CD4-positive, CD25-positive, alpha-beta regulatory T cell (primary cell): ENCODE measurements around the gene NCK2. TPM values are rescaled to one million over a fixed set of nuclear protein-coding genes. Genes with fewer than 3 reads are reported as not detected.
A peak's percentile ranks its signal among the peaks of the same experiment; 100 is the strongest.

Experiments used
- ATAC-seq, 2 donors: fragments of 150-1000 bp; cut with Tn5 transposase; one replicate each; pipeline ENCODE4 v1.10.0; 2021; ENCODE audit warnings: low read depth in 2 of 2, moderate number of reproducible peaks in 2 of 2, moderate library complexity in 1 of 2
- DNase-seq, 3 donors: peaks; one replicate each; pipeline versions ENCODE4 v3.0.0 to v3.0.0-alpha.2; 2012 to 2022; ENCODE audit warnings: mixed read lengths in 1 of 3
- H3K27ac ChIP-seq: one replicate; pipeline ENCODE4 v1.7.0; 2013; ENCODE audit warnings: mild to moderate bottlenecking, low read length; ENCODE audit not compliant: insufficient read depth, poor library complexity, severe bottlenecking
- H3K27me3 ChIP-seq: one replicate; pipeline ENCODE4 v1.7.0; 2013; ENCODE audit warnings: low read length; ENCODE audit not compliant: control insufficient read depth, insufficient read depth
- H3K36me3 ChIP-seq: one replicate; pipeline ENCODE4 v1.7.0; 2013; ENCODE audit warnings: mild to moderate bottlenecking, low read length, moderate library complexity; ENCODE audit not compliant: control insufficient read depth, insufficient read depth
- H3K4me1 ChIP-seq: 2 replicates; pipeline ENCODE4 v1.7.0; 2013; ENCODE audit warnings: mild to moderate bottlenecking, low read length; ENCODE audit not compliant: insufficient read depth, control insufficient read depth, poor library complexity, severe bottlenecking
- H3K4me3 ChIP-seq: one replicate; pipeline ENCODE4 v1.7.0; 2013; ENCODE audit warnings: low read depth, mild to moderate bottlenecking, low read length, moderate library complexity
- H3K9me3 ChIP-seq, 2 experiments: 1 replicate in 1 of 2; 2 replicates in 1 of 2; pipeline ENCODE4 v1.7.0; 2013; ENCODE audit warnings: low read length in 2 of 2, mild to moderate bottlenecking in 1 of 2, moderate library complexity in 1 of 2; ENCODE audit not compliant: control insufficient read depth in 2 of 2
- H3K27ac Mint-ChIP-seq, 3 donors: one replicate each; pipeline ENCODE4 v1.8.0; 2020 to 2022; ENCODE audit warnings: mild to moderate bottlenecking in 3 of 3, mixed read lengths in 3 of 3, moderate library complexity in 2 of 3
- H3K27me3 Mint-ChIP-seq: one replicate; pipeline ENCODE4 v1.8.0; 2022; ENCODE audit warnings: mild to moderate bottlenecking, mixed read lengths
- H3K36me3 Mint-ChIP-seq: one replicate; pipeline ENCODE4 v1.8.0; 2020; ENCODE audit warnings: mixed read lengths
- H3K4me1 Mint-ChIP-seq, 4 donors: one replicate each; pipeline ENCODE4 v1.8.0; 2020 to 2022; ENCODE audit warnings: mixed read lengths in 4 of 4, mild to moderate bottlenecking in 1 of 4
- H3K4me3 Mint-ChIP-seq, 4 donors: one replicate each; pipeline ENCODE4 v1.8.0; 2020 to 2022; ENCODE audit warnings: mild to moderate bottlenecking in 4 of 4, mixed read lengths in 4 of 4, moderate library complexity in 3 of 4
- H3K9me3 Mint-ChIP-seq, 7 donors: one replicate each; pipeline ENCODE4 v1.8.0; 2020 to 2022; ENCODE audit warnings: mixed read lengths in 7 of 7, mild to moderate bottlenecking in 3 of 7, moderate library complexity in 2 of 7
- polyA plus RNA-seq, 4 donors: library from polyadenylated mRNA; unstranded; fragments of 300-500 nt; fragmentation: Illumina TruSeq; gene quantifications; one replicate each; pipeline ENCODE4 v1.2.3, GENCODE V29; 2021
- total RNA-seq: library from RNA; stranded (reverse); gene quantifications from one replicate; pipeline ENCODE4 v1.2.3, GENCODE V29; 2022

The NCK2 gene
- total and polyA plus RNA-seq, 5 donors from 2014 or later = 44.8 to 167 (median 60.5) TPM

- Histone ChIP-seq H3K27me3 (no peaks in the 10 kb centered on the region), H3K9me3 (no peaks in the 10 kb centered on the region), H3K4me1 (peaks cover 100% of the 10 kb centered on the region), H3K36me3 (peaks cover 2% of the 10 kb centered on the region), H3K4me3 (peak overlapping the region; percentile 65), H3K27ac (peak overlapping the region; percentile 92)
- ATAC-seq (peak; percentile 50 to 57), DNase-seq (peak in 2 of 3 donors; percentile 47 to 79)
- Mint-ChIP-seq H3K36me3 (peaks cover 13% of the 10 kb centered on the region), H3K4me3 (peak overlapping the region; percentile 74 to 92 (median 88)), H3K9me3 (no peaks in the 10 kb centered on the region), H3K4me1 (peaks cover 29 to 96% (median 86%) of the 10 kb centered on the region in 4 donors), H3K27me3 (no peaks in the 10 kb centered on the region), H3K27ac (peak overlapping the region; percentile 95 to 98 (median 96))
Observed at GRCh38 chr2:105796131-105796638, 51.5 kb downstream of the NCK2 start.

GRCh38 chr2:105796791-105797190, 52.1 kb downstream of the NCK2 start:
- peak overlapping the region; percentile 74 to 92 (median 88) for H3K4me3 Mint-ChIP-seq
- Histone ChIP-seq H3K4me3 (peak overlapping the region; percentile 65), H3K4me1 (peaks cover 100% of the 10 kb centered on the region), H3K27me3 (no peaks in the 10 kb centered on the region), H3K9me3 (no peaks in the 10 kb centered on the region), H3K27ac (peak overlapping the region; percentile 92), H3K36me3 (peaks cover 3% of the 10 kb centered on the region)
- H3K4me1 Mint-ChIP-seq = peaks cover 29 to 96% (median 86%) of the 10 kb centered on the region in 4 donors
- peak overlapping the region; percentile 95 to 98 (median 96) for H3K27ac Mint-ChIP-seq
- no peaks in the 10 kb centered on the region for H3K9me3 Mint-ChIP-seq
- ATAC-seq (peak in 1 of 2 donors; percentile 25), DNase-seq (no peak)
- H3K36me3 Mint-ChIP-seq = peaks cover 12% of the 10 kb centered on the region
- H3K27me3 Mint-ChIP-seq = no peaks in the 10 kb centered on the region

GRCh38 chr2:105797298-105797819, 52.6 kb downstream of the NCK2 start:
- H3K36me3 ChIP-seq = peaks cover 9% of the 10 kb centered on the region
- Mint-ChIP-seq H3K4me1 (peaks cover 29 to 96% (median 86%) of the 10 kb centered on the region in 4 donors), H3K27ac (peak overlapping the region; percentile 66 to 95 (median 93)), H3K36me3 (peaks cover 17% of the 10 kb centered on the region), H3K9me3 (no peaks in the 10 kb centered on the region), H3K4me3 (peak overlapping the region; percentile 74 to 92 (median 88)), H3K27me3 (no peaks in the 10 kb centered on the region)
- ATAC-seq (peak; percentile 33 to 40), DNase-seq (peak in 2 of 3 donors; percentile 54 to 82)
- peak overlapping the region; percentile 65 for H3K4me3 ChIP-seq
- H3K27ac ChIP-seq = peak overlapping the region; percentile 92
- H3K9me3 ChIP-seq = no peaks in the 10 kb centered on the region
- H3K4me1 ChIP-seq = peaks cover 100% of the 10 kb centered on the region
- no peaks in the 10 kb centered on the region for H3K27me3 ChIP-seq

DNA sequence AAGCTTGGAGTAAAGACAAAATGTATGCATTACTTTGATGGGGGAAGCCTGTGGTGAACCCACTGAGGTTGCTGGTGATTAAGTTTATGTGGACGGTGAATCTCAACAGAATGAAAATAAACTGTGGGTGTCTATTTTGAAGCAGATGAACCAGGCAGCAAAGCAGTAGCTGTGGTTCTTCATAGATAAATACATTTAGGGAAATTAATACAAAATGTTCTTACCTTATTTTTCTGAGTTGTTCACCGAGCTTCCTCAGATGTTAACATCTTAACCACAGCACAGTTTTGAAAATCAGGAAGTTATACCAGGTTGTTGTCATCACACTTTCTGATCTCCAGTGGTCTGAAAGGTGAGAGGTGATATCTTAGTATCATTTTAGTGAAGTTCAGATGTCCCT, 53.9 kb downstream of the NCK2 start:
- Histone ChIP-seq H3K27ac (peak overlapping the region; percentile 92), H3K4me3 (peak overlapping the region; percentile 65)
- peaks cover 36 to 96% (median 86%) of the 10 kb centered on the region in 4 donors for H3K4me1 Mint-ChIP-seq

GRCh38 chr2:105800036-105800713, 55.5 kb downstream of the NCK2 start:
- H3K36me3 Mint-ChIP-seq = peaks cover 18% of the 10 kb centered on the region
- Histone ChIP-seq H3K4me3 (peak overlapping the region; percentile 65), H3K4me1 (peaks cover 100% of the 10 kb centered on the region), H3K9me3 (no peaks in the 10 kb centered on the region), H3K27me3 (no peaks in the 10 kb centered on the region), H3K27ac (peak overlapping the region; percentile 92), H3K36me3 (peaks cover 9% of the 10 kb centered on the region)
- H3K4me1 Mint-ChIP-seq = peaks cover 50 to 100% (median 96%) of the 10 kb centered on the region in 4 donors
- H3K27me3 Mint-ChIP-seq = no peaks in the 10 kb centered on the region
- ATAC-seq = peak; percentile 10 to 22
- peak in 2 of 3 donors; percentile 46 to 66 for DNase-seq
- peak overlapping the region; percentile 93 to 96 (median 95) for H3K27ac Mint-ChIP-seq
- no peaks in the 10 kb centered on the region for H3K9me3 Mint-ChIP-seq
- peak overlapping the region; percentile 78 to 95 (median 86) for H3K4me3 Mint-ChIP-seq

More for the DNA sequence above, 53.9 kb downstream of the NCK2 start:
- Histone ChIP-seq H3K36me3 (peaks cover 9% of the 10 kb centered on the region), H3K4me1 (peaks cover 100% of the 10 kb centered on the region), H3K9me3 (no peaks in the 10 kb centered on the region), H3K27me3 (no peaks in the 10 kb centered on the region)
- Mint-ChIP-seq H3K27ac (peak overlapping the region; percentile 66 to 95 (median 93)), H3K36me3 (peaks cover 18% of the 10 kb centered on the region), H3K27me3 (no peaks in the 10 kb centered on the region), H3K4me3 (peak overlapping the region; percentile 74 to 91 (median 87)), H3K9me3 (no peaks in the 10 kb centered on the region)
- DNase-seq (peak; percentile 44 to 74 (median 68)), ATAC-seq (peak; percentile 7)

DNA sequence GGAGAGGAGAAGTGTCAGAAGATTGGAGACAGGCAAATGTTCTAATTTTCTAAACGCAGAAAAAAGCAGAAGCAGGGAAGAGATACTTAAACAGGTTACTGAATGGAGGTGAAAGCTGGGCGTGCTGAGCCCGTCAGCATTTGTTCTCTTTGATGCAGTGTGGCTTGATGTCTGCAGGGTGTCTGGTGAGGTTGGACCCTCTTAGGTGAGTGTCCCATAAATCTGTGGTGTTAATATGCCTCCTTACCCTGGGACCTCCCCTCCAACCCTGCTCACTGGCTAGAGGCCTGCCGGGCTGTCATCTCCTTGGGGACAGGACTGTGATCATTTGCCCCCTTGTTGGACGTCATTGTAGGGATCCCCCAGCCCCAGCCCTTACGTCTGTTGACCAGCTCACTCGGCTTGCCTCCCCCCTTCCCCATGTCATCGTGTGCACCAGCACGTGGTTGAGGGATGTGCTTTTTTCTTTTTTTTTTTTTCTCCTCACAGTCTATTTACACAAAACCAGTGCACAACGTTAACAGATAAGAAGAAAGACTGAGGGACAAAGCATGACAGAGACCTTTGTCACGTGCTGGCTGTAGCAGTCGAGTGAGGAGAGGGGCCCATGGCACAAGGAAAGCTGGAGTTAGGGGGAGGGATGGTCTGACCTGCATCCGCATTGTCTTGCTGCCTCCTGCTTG, 56.4 kb downstream of the NCK2 start:
- H3K4me3 ChIP-seq = peak overlapping the region; percentile 65
- no peaks in the 10 kb centered on the region for H3K9me3 ChIP-seq
- peaks cover 9% of the 10 kb centered on the region for H3K36me3 ChIP-seq
- Mint-ChIP-seq H3K27ac (peak overlapping the region; percentile 93 to 96 (median 95)), H3K4me3 (peak overlapping the region; percentile 78 to 95 (median 86)), H3K4me1 (peaks cover 48 to 99% (median 94%) of the 10 kb centered on the region in 4 donors), H3K9me3 (no peaks in the 10 kb centered on the region), H3K27me3 (no peaks in the 10 kb centered on the region), H3K36me3 (peaks cover 25% of the 10 kb centered on the region)
- H3K27ac ChIP-seq = peak overlapping the region; percentile 92
- DNase-seq (peak in 1 of 3 donors; percentile 48), ATAC-seq (no peak)
- no peaks in the 10 kb centered on the region for H3K27me3 ChIP-seq
- peaks cover 95% of the 10 kb centered on the region for H3K4me1 ChIP-seq

- peaks cover 93% of the 10 kb centered on the region for H3K4me1 ChIP-seq
- H3K4me3 Mint-ChIP-seq = peak overlapping the region; percentile 78 to 88 (median 86)
- H3K4me1 Mint-ChIP-seq = peaks cover 51 to 99% (median 93%) of the 10 kb centered on the region in 4 donors
- DNase-seq (no peak), ATAC-seq (no peak)
- H3K27ac ChIP-seq = peak overlapping the region; percentile 92
- peaks cover 9% of the 10 kb centered on the region for H3K36me3 ChIP-seq
- H3K27ac Mint-ChIP-seq = peak overlapping the region; percentile 93 to 95 (median 94)
- H3K36me3 Mint-ChIP-seq = peaks cover 25% of the 10 kb centered on the region
- H3K9me3 ChIP-seq = no peaks in the 10 kb centered on the region
- H3K9me3 Mint-ChIP-seq = no peaks in the 10 kb centered on the region
- H3K27me3 Mint-ChIP-seq = no peaks in the 10 kb centered on the region
- peak overlapping the region; percentile 65 for H3K4me3 ChIP-seq
- no peaks in the 10 kb centered on the region for H3K27me3 ChIP-seq
Observed at GRCh38 chr2:105801961-105802360, 57.2 kb downstream of the NCK2 start.
